IMR-90 (cell line): ENCODE measurements around the gene BLZF1. TPM values are rescaled to one million over a fixed set of nuclear protein-coding genes. Genes with fewer than 3 reads are reported as not detected.

Experiments used
- ATAC-seq: fragments of 200-7000 bp; cut with Tn5 transposase; 2 replicates; pipeline ENCODE4 v1.9.1; 2020; ENCODE audit warnings: low read depth, mild to moderate bottlenecking, moderate library complexity
- BruUV-seq: library from RNA; stranded (reverse); fragments of 400-500 nt; replicated peaks from 2 replicates; lab custom pipeline; 2021; lab: Mats Ljungman, UMichigan
- CTCF ChIA-PET: fragments of 300-600 bp; formaldehyde crosslinking; extraction: SDS; loops from one replicate; lab custom pipeline; 2021; ENCODE audit warnings: antibody characterized with exemption; lab: Yijun Ruan, JAX
- POLR2A ChIA-PET: fragments of 300-600 bp; sonication (Branson Sonifier 250); formaldehyde crosslinking; loops from one replicate; lab custom pipeline; 2022; ENCODE audit warnings: antibody characterized with exemption; ENCODE audit not compliant: unreplicated experiment; lab: Charles Lee
- DNase-seq: peaks from one replicate; pipeline ENCODE4 v3.0.0; 2013
- H2AFZ ChIP-seq: replicated peaks from 2 replicates; pipeline ENCODE3; 2013; ENCODE audit warnings: low read length, mild to moderate bottlenecking; ENCODE audit not compliant: poor library complexity
- H2AK5ac ChIP-seq: 2 replicates; pipeline ENCODE4 v1.6.1; 2013; ENCODE audit warnings: low read depth, low read length, inconsistent platforms
- H2AK9ac ChIP-seq: replicated peaks from 2 replicates; pipeline ENCODE3; 2013; ENCODE audit warnings: mild to moderate bottlenecking, low read depth, low read length, moderate library complexity; ENCODE audit not compliant: poor library complexity
- H2BK120ac ChIP-seq: 2 replicates; pipeline ENCODE4 v1.6.1; 2013; ENCODE audit warnings: low read depth, low read length, inconsistent platforms
- H2BK15ac ChIP-seq: 3 replicates; pipeline ENCODE4 v1.6.1; 2013; ENCODE audit warnings: low read depth, low read length, inconsistent platforms
- H2BK20ac ChIP-seq: 2 replicates; pipeline ENCODE4 v1.6.1; 2013; ENCODE audit warnings: low read depth, mild to moderate bottlenecking, inconsistent platforms, low read length, moderate library complexity
- H2BK5ac ChIP-seq: 2 replicates; pipeline ENCODE4 v1.6.1; 2013; ENCODE audit warnings: mild to moderate bottlenecking, low read depth, low read length, inconsistent platforms; ENCODE audit not compliant: poor library complexity, severe bottlenecking
- H3K14ac ChIP-seq: replicated peaks from 2 replicates; pipeline ENCODE4 v1.6.1; 2013; ENCODE audit warnings: low read depth, low read length, inconsistent platforms
- H3K18ac ChIP-seq: 2 replicates; pipeline ENCODE4 v1.6.1; 2013; ENCODE audit warnings: low read depth, low read length, control low read depth
- H3K23ac ChIP-seq: 2 replicates; pipeline ENCODE4 v1.6.1; 2013; ENCODE audit warnings: low read depth, low read length, inconsistent platforms
- H3K27ac ChIP-seq: 2 replicates; pipeline ENCODE4 v1.5.1; 2013; ENCODE audit warnings: mild to moderate bottlenecking, control low read depth, low read length; ENCODE audit not compliant: insufficient read depth
- H3K27me3 ChIP-seq: 2 replicates; pipeline ENCODE4 v1.6.1; 2013; ENCODE audit warnings: low read length; ENCODE audit not compliant: control insufficient read depth, insufficient read depth
- H3K36me3 ChIP-seq: 2 replicates; pipeline ENCODE4 v1.6.1; 2013; ENCODE audit warnings: low read length, mixed read lengths; ENCODE audit not compliant: control insufficient read depth, insufficient read depth
- H3K4ac ChIP-seq: 2 replicates; pipeline ENCODE4 v1.6.1; 2013; ENCODE audit warnings: low read depth, low read length, inconsistent platforms
- H3K4me1 ChIP-seq: 2 replicates; pipeline ENCODE4 v1.6.1; 2013; ENCODE audit warnings: low read length, mixed read lengths; ENCODE audit not compliant: control insufficient read depth, insufficient read depth
- H3K4me2 ChIP-seq: 2 replicates; pipeline ENCODE4 v1.6.1; 2013; ENCODE audit warnings: low read depth, mild to moderate bottlenecking, control low read depth, low read length, moderate library complexity
- H3K4me3 ChIP-seq: 2 replicates; pipeline ENCODE4 v1.5.1; 2013; ENCODE audit warnings: low read depth, mild to moderate bottlenecking, control low read depth, low read length, moderate library complexity; ENCODE audit not compliant: insufficient read depth
- H3K56ac ChIP-seq: 2 replicates; pipeline ENCODE4 v1.6.1; 2013; ENCODE audit warnings: low read length, inconsistent platforms; ENCODE audit not compliant: insufficient read depth; ENCODE audit errors: extremely low read depth
- H3K79me1 ChIP-seq, 2 experiments: 2 replicates each; pipeline ENCODE4 v1.6.1; 2013; ENCODE audit warnings: low read length in 2 of 2, inconsistent platforms in 1 of 2, low read depth in 1 of 2
- H3K9ac ChIP-seq: 2 replicates; pipeline ENCODE4 v1.6.1; 2013; ENCODE audit warnings: low read depth, low read length, control low read depth
- H3K9me1 ChIP-seq: 2 replicates; pipeline ENCODE4 v1.6.1; 2013; ENCODE audit warnings: low read length, inconsistent platforms; ENCODE audit not compliant: insufficient read depth
- H3K9me3 ChIP-seq: 2 replicates; pipeline ENCODE4 v1.6.1; 2013; ENCODE audit warnings: low read length; ENCODE audit not compliant: control insufficient read depth, insufficient read depth
- H4K20me1 ChIP-seq: 2 replicates; pipeline ENCODE4 v1.6.1; 2013; ENCODE audit warnings: low read length, inconsistent platforms; ENCODE audit not compliant: insufficient read depth
- H4K5ac ChIP-seq: 2 replicates; pipeline ENCODE4 v1.6.1; 2013; ENCODE audit warnings: mild to moderate bottlenecking, low read depth, low read length, control low read depth
- H4K8ac ChIP-seq, 2 experiments: 2 replicates each; pipeline ENCODE4 v1.6.1; 2013; ENCODE audit warnings: low read depth in 2 of 2, low read length in 2 of 2, control low read depth in 1 of 2, inconsistent platforms in 1 of 2
- H4K91ac ChIP-seq: 2 replicates; pipeline ENCODE4 v1.6.1; 2013; ENCODE audit warnings: low read depth, low read length, inconsistent platforms; ENCODE audit not compliant: insufficient read depth
- BHLHE40 ChIP-seq: fragments of 150-350 bp; IDR thresholded peaks from 2 replicates; pipeline ENCODE4 v1.6.1; 2016; ENCODE audit warnings: mild to moderate bottlenecking, low read depth, low read length
- CHD1 ChIP-seq: IDR thresholded peaks from 2 replicates; pipeline ENCODE4 v1.6.1; 2012; ENCODE audit warnings: low read depth, low read length, improper control_type of control experiment
- CTCF ChIP-seq: conservative IDR thresholded peaks from 2 replicates; pipeline ENCODE4 v1.5.1; 2012; ENCODE audit warnings: mild to moderate bottlenecking, low read depth, low read length, improper control_type of control experiment
- ELK1 ChIP-seq: fragments of 150-350 bp; IDR thresholded peaks from 2 replicates; pipeline ENCODE4 v1.6.1; 2016; ENCODE audit warnings: low read depth, mild to moderate bottlenecking, low read length, moderate library complexity, borderline replicate concordance
- FOS ChIP-seq: fragments of 150-350 bp; IDR thresholded peaks from 2 replicates; pipeline ENCODE4 v1.6.1; 2016; ENCODE audit warnings: low read depth, low read length
- MXI1 ChIP-seq: IDR thresholded peaks from 2 replicates; pipeline ENCODE4 v1.6.1; 2012; ENCODE audit warnings: low read depth, mild to moderate bottlenecking, low read length, moderate library complexity, borderline replicate concordance
- NFE2L2 ChIP-seq: fragments of 150-350 bp; IDR thresholded peaks from 2 replicates; pipeline ENCODE4 v1.6.1; 2016; ENCODE audit warnings: low read depth, mild to moderate bottlenecking, low read length
- POLR2A ChIP-seq: IDR thresholded peaks from 2 replicates; pipeline ENCODE4 v1.6.1; 2012; ENCODE audit warnings: mild to moderate bottlenecking, low read depth, low read length
- RAD21 ChIP-seq: IDR thresholded peaks from 2 replicates; pipeline ENCODE4 v1.6.1; 2012; ENCODE audit warnings: low read length, improper control_type of control experiment
- RCOR1 ChIP-seq: IDR thresholded peaks from 2 replicates; pipeline ENCODE4 v1.6.1; 2012; ENCODE audit warnings: mild to moderate bottlenecking, low read length, improper control_type of control experiment; ENCODE audit not compliant: insufficient replicate concordance
- RFX5 ChIP-seq: IDR thresholded peaks from 2 replicates; pipeline ENCODE4 v1.8.0; 2012; ENCODE audit warnings: low read depth, mild to moderate bottlenecking, low read length, moderate library complexity
- SMC3 ChIP-seq: fragments of 150-350 bp; IDR thresholded peaks from 2 replicates; pipeline ENCODE4 v1.6.1; 2016; ENCODE audit warnings: low read depth, mild to moderate bottlenecking, antibody characterized with exemption, low read length, moderate library complexity
- USF2 ChIP-seq: fragments of 150-350 bp; IDR thresholded peaks from 2 replicates; pipeline ENCODE4 v1.6.1; 2017; ENCODE audit warnings: mild to moderate bottlenecking, antibody characterized with exemption, low read length, low read depth
- dilution Hi-C: fragments of 300-500 bp; cut with HindIII; formaldehyde crosslinking; loops from one replicate; pipeline ENCODE4 v1.14.3; 2018; ENCODE audit warnings: low sequenced_read_pairs; ENCODE audit not compliant: unreplicated experiment
- in situ Hi-C: fragments of 300-500 bp; cut with MboI; formaldehyde crosslinking; loops from 3 replicates; pipeline ENCODE4 v1.14.3; 2019; ENCODE audit warnings: low sequenced_read_pairs, inconsistent platforms, mixed read lengths
- intact Hi-C: fragments of 100-400 bp; cut with micrococcal nuclease; formaldehyde crosslinking; loops from 2 replicates; pipeline ENCODE4 v1.10.0; 2022
- polyA plus RNA-seq, 3 experiments: library from polyadenylated mRNA; depleted of rRNA; stranded (reverse); fragments of >200 nt; gene quantifications; 2 replicates each; pipeline ENCODE4 v1.2.3, GENCODE V29; 2012; ENCODE audit warnings: low replicate concordance in 1 of 3
- total RNA-seq: library from RNA; depleted of rRNA; stranded (reverse); fragments of >200 nt; gene quantifications from 2 replicates; pipeline ENCODE4 v1.2.3, GENCODE V29; 2012

Gene BLZF1
- total and polyA plus RNA-seq, 2 of the 4 experiments (the other 2 are of a cell fraction), result 14.2 to 24.2 TPM

GRCh38 chr1:169326956-169327268 is 41.1 kb upstream of the BLZF1 start:
- ChIA-PET CTCF (no interaction called here), POLR2A (no interaction called here)
- no TSS peak for BruUV-seq
- no peak overlapping the region for H4K91ac ChIP-seq
- ATAC-seq (peak; percentile 75; the same call in 1 of the 2 replicates), DNase-seq (peak; percentile 59)
- H3K4me3 ChIP-seq, result no peak overlapping the region
- H3K27me3 ChIP-seq, result no peaks in the 10 kb centered on the region
- no peak overlapping the region for H3K18ac ChIP-seq
- H3K9me3 ChIP-seq, result no peaks in the 10 kb centered on the region
- H3K14ac ChIP-seq, result no peak overlapping the region
- no peak overlapping the region for H3K4me2 ChIP-seq
- no peak overlapping the region for H2AK5ac ChIP-seq
- in situ Hi-C loops (no loop called here), dilution Hi-C loops (no loop called here), intact Hi-C loops (loop anchor here (5.0 kb wide), 1 partner anchor 220 kb away; the partner anchor contains the start of gene ATP1B1)
- H2BK20ac ChIP-seq, result no peak overlapping the region
- no peaks in the 10 kb centered on the region for H3K36me3 ChIP-seq
- no peak overlapping the region for H2AK9ac ChIP-seq
- no peak overlapping the region for H4K8ac ChIP-seq
- H2BK5ac ChIP-seq, result no peak overlapping the region
- H2BK120ac ChIP-seq, result no peak overlapping the region
- H3K9me1 ChIP-seq, result 0 out of 2 replicates have a peak, but pooled peaks cover 3% of the 10 kb centered on the region
- no peak overlapping the region for H3K9ac ChIP-seq
- no peak for TF ChIP-seq RCOR1
- TF ChIP-seq CHD1, result no peak
- TF ChIP-seq ELK1, result no peak
- no peak for TF ChIP-seq USF2
- TF ChIP-seq MXI1, result no peak
- no peak for TF ChIP-seq CTCF
- no peak for TF ChIP-seq POLR2A
- TF ChIP-seq FOS, result no peak
- TF ChIP-seq SMC3, result no peak
- no peak for TF ChIP-seq BHLHE40
- TF ChIP-seq RFX5, result no peak
- no peak for TF ChIP-seq NFE2L2
- no peak for TF ChIP-seq RAD21
- H3K23ac ChIP-seq, result no peak overlapping the region
- no peak overlapping the region for H3K56ac ChIP-seq
- no peaks in the 10 kb centered on the region for H4K20me1 ChIP-seq
- H2BK15ac ChIP-seq, result no peak overlapping the region
- no peak overlapping the region for H3K27ac ChIP-seq
- no peak overlapping the region for H4K5ac ChIP-seq
- peaks cover 6 to 7% of the 10 kb centered on the region in 2 experiments; a peak in 3 of 4 replicates for H3K79me1 ChIP-seq
- no peaks in the 10 kb centered on the region for H3K4me1 ChIP-seq
- no peak overlapping the region for H3K4ac ChIP-seq
- H2AFZ ChIP-seq, result no peak overlapping the region
